ENCODE data around the gene SMPD3. TPM values are rescaled to one million over a fixed set of nuclear protein-coding genes. Genes with fewer than 3 reads are reported as not detected.
A peak's percentile ranks its signal among the peaks of the same experiment; 100 is the strongest.

Gene SMPD3
- polyA plus RNA-seq, 2 of the 4 experiments (the other 2 are of a cell fraction) = 0.04 to 0.13 TPM

GRCh38 chr16:68328860-68329390 lies 119.4 kb downstream of the SMPD3 start:
- FAIRE-seq = no peak

GRCh38 chr16:68328151-68328859 lies 120.0 kb downstream of the SMPD3 start:
- peaks cover 5% of the 10 kb centered on the region; the same call in 1 of the 3 replicates for H3K4me1 ChIP-seq
- FAIRE-seq = no peak
- 45% methylated on average over 13 of the region's 13 CpGs for WGBS (ENCODE audit: missing lambda C conversion rate)
- no peak overlapping the region for H3K4me2 ChIP-seq
- DNase-seq (ENCODE audit: low read depth in 1 of 2, low spot score in 1 of 2) = peak; percentile 88 to 90
- H3K27ac ChIP-seq = no peak overlapping the region
- TF ChIP-seq NFE2L2 (conservative IDR thresholded peaks at IDR 0.05; ENCODE audit: low read length) (no peak), RAD21 (conservative IDR thresholded peaks at IDR 0.05 in 1 of 2, IDR thresholded peaks at IDR 0.05 in 1 of 2) (peak; percentile 89 to 94), RFX5 (IDR thresholded peaks at IDR 0.05) (no peak), MAX (IDR thresholded peaks at IDR 0.05) (0 out of 2 replicates have a peak, but pooled peaks have one; percentile 39), MYC (IDR thresholded peaks at IDR 0.05; ENCODE audit: borderline replicate concordance, low read length) (peak; percentile 60; the same call in 1 of the 2 replicates), CTCF (IDR thresholded peaks at IDR 0.05) (peak; percentile 88), E2F6 (IDR thresholded peaks at IDR 0.05; ENCODE audit: borderline replicate concordance, low read depth) (no peak), HOXB5 (CRISPR knock-in tag; IDR thresholded peaks at IDR 0.05) (no peak), ESRRA (IDR thresholded peaks at IDR 0.05; ENCODE audit: borderline replicate concordance, low read length) (no peak), ZSCAN20 (CRISPR knock-in tag; IDR thresholded peaks at IDR 0.05) (no peak), KDM5A (IDR thresholded peaks at IDR 0.05) (no peak), POLR2A (IDR thresholded peaks at IDR 0.05; ENCODE audit: low read length) (no peak), GATA3 (IDR thresholded peaks at IDR 0.05; ENCODE audit: borderline replicate concordance) (no peak), JUNB (IDR thresholded peaks at IDR 0.05) (no peak), MAFK (IDR thresholded peaks at IDR 0.05; ENCODE audit: partially characterized antibody) (no peak), SMC3 (IDR thresholded peaks at IDR 0.05) (peak; percentile 75), FOXS1 (CRISPR knock-in tag; IDR thresholded peaks at IDR 0.05) (no peak)
- no peak overlapping the region for H3K4me3 ChIP-seq
- POLR2A ChIA-PET = interaction anchor here (0.9 kb wide), 1 partner anchor 64 kb away, joined by 4 read pairs; the partner anchor contains the start of gene SLC7A6
- peak; percentile 98 to 99 for ATAC-seq
- CTCF ChIA-PET = interaction anchor here (0.6 to 19.3 kb wide), 46 partner anchors 9 to 687 kb away, joined by 3 to 335 read pairs (median 5); partner anchors contain the start of genes PLA2G15, PRMT7, SLC7A6 and SLC7A6OS
- no peaks in the 10 kb centered on the region for H3K9me3 ChIP-seq

More at GRCh38 chr16:68328860-68329390, 119.4 kb downstream of the SMPD3 start:
- Histone ChIP-seq H3K4me1 (peaks cover 5% of the 10 kb centered on the region; the same call in 1 of the 3 replicates), H3K4me3 (no peak overlapping the region), H3K4me2 (no peak overlapping the region), H3K27ac (no peak overlapping the region), H3K9me3 (no peaks in the 10 kb centered on the region)
- ChIA-PET POLR2A (interaction anchor here (0.9 to 1.0 kb wide), 2 partner anchors 65 to 67 kb away, joined by 3 to 4 read pairs; partner anchors contain the start of gene SLC7A6), CTCF (interaction anchor here (0.6 to 19.3 kb wide), 41 partner anchors 10 to 687 kb away, joined by 3 to 335 read pairs (median 5); partner anchors contain the start of genes PLA2G15, PRMT7, SLC7A6 and SLC7A6OS)
- ATAC-seq (no peak), DNase-seq (ENCODE audit: low read depth in 1 of 2, low spot score in 1 of 2) (no peak)
- WGBS (ENCODE audit: missing lambda C conversion rate) = 36% methylated on average over 3 of the region's 3 CpGs
- TF ChIP-seq SREBF2 (IDR thresholded peaks at IDR 0.05) = no peak

GRCh38 chr16:68324780-68325357 lies 123.4 kb downstream of the SMPD3 start:
- no peak for DNase-seq (ENCODE audit: low read depth in 1 of 2, low spot score in 1 of 2)
- no peak overlapping the region for H3K4me2 ChIP-seq
- ATAC-seq = no peak
- H3K27ac ChIP-seq = no peak overlapping the region
- ChIA-PET POLR2A (interaction anchor here (1.0 to 2.9 kb wide), 2 partner anchors 14 to 63 kb away, joined by 3 to 9 read pairs; partner anchors contain the start of genes PRMT7 and SLC7A6OS), CTCF (interaction anchor here (0.6 to 19.3 kb wide), 4 partner anchors 64 to 174 kb away, joined by 3 to 335 read pairs (median 36); partner anchors contain the start of genes PLA2G15 and SLC7A6)
- H3K9me3 ChIP-seq = no peaks in the 10 kb centered on the region
- no peak overlapping the region for H3K4me3 ChIP-seq
- no peak for FAIRE-seq
- H3K4me1 ChIP-seq = peaks cover 5% of the 10 kb centered on the region; the same call in 1 of the 3 replicates
- 86% methylated on average over 8 of the region's 8 CpGs for WGBS (ENCODE audit: missing lambda C conversion rate)
- TF ChIP-seq REST (IDR thresholded peaks at IDR 0.05) (no peak), EP300 (IDR thresholded peaks at IDR 0.05) (no peak), JUN (IDR thresholded peaks at IDR 0.05) (no peak), PHF8 (IDR thresholded peaks at IDR 0.05; ENCODE audit: borderline replicate concordance, low read depth) (no peak), MYC (IDR thresholded peaks at IDR 0.05; ENCODE audit: borderline replicate concordance, low read length) (no peak), ATOH8 (CRISPR knock-in tag; IDR thresholded peaks at IDR 0.05; ENCODE audit: low read depth) (no peak), MAFK (IDR thresholded peaks at IDR 0.05; ENCODE audit: partially characterized antibody) (no peak), HEYL (CRISPR knock-in tag; IDR thresholded peaks at IDR 0.05) (no peak)
